DND-41 (cell line): Measurements from ENCODE around the gene SLC36A4.

ENCODE experiments used
- EZH2 ChIP-seq: IDR thresholded peaks from 3 replicates; pipeline ENCODE4 v1.6.1; 2012; ENCODE audit warnings: borderline replicate concordance, low read depth, mild to moderate bottlenecking, moderate library complexity, low read length, inconsistent platforms; ENCODE audit not compliant: severe bottlenecking
- TF ChIP-seq, protein P1 (sequence below): IDR thresholded peaks from 2 replicates; pipeline ENCODE4 v1.5.1; 2012; ENCODE audit warnings: borderline replicate concordance, low read length, moderate library complexity, mild to moderate bottlenecking; ENCODE audit not compliant: poor library complexity, severe bottlenecking; ENCODE audit errors: extremely low read depth

DNA sequence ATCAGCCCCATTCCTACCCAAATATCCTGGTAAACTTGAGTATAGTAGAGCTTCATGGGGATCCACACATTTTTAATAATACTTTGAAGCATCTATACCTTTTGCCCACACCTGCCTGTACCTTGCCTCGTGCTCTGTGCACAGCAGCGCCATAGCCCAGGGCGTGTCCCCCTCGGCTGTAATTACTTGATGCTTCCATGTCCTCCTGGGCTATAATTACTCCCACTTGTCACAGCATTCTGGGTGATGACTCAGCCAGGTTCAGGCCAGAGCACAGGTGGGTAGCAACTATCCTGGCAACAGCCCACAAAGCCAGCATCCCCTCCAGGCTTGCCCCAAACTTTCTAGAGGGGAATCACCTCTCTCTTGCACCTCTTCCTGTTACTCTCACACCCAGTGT, 23.7 kb upstream of the SLC36A4 start:
- TF ChIP-seq, protein P1, sequence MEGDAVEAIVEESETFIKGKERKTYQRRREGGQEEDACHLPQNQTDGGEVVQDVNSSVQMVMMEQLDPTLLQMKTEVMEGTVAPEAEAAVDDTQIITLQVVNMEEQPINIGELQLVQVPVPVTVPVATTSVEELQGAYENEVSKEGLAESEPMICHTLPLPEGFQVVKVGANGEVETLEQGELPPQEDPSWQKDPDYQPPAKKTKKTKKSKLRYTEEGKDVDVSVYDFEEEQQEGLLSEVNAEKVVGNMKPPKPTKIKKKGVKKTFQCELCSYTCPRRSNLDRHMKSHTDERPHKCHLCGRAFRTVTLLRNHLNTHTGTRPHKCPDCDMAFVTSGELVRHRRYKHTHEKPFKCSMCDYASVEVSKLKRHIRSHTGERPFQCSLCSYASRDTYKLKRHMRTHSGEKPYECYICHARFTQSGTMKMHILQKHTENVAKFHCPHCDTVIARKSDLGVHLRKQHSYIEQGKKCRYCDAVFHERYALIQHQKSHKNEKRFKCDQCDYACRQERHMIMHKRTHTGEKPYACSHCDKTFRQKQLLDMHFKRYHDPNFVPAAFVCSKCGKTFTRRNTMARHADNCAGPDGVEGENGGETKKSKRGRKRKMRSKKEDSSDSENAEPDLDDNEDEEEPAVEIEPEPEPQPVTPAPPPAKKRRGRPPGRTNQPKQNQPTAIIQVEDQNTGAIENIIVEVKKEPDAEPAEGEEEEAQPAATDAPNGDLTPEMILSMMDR, result no peak
- TF ChIP-seq EZH2, result no peak
